ENCODE data around the gene C9orf72.

GRCh38 chr9:27599870-27600238 lies 26.6 kb upstream of the C9orf72 start:
- TF ChIP-seq, protein P1, sequence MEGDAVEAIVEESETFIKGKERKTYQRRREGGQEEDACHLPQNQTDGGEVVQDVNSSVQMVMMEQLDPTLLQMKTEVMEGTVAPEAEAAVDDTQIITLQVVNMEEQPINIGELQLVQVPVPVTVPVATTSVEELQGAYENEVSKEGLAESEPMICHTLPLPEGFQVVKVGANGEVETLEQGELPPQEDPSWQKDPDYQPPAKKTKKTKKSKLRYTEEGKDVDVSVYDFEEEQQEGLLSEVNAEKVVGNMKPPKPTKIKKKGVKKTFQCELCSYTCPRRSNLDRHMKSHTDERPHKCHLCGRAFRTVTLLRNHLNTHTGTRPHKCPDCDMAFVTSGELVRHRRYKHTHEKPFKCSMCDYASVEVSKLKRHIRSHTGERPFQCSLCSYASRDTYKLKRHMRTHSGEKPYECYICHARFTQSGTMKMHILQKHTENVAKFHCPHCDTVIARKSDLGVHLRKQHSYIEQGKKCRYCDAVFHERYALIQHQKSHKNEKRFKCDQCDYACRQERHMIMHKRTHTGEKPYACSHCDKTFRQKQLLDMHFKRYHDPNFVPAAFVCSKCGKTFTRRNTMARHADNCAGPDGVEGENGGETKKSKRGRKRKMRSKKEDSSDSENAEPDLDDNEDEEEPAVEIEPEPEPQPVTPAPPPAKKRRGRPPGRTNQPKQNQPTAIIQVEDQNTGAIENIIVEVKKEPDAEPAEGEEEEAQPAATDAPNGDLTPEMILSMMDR (conservative IDR thresholded peaks at IDR 0.05), result no peak
- TF ChIP-seq EZH2 (IDR thresholded peaks at IDR 0.05; ENCODE audit: low read depth), result no peak
